Measurements from ENCODE around the gene TANGO6.

GRCh38 chr16:69126221-69126620 is 282.9 kb downstream of the TANGO6 start:
- no peak for TF ChIP-seq CTCF (IDR thresholded peaks at IDR 0.05)
- TF ChIP-seq EZH2phosphoT487 (IDR thresholded peaks at IDR 0.05), result no peak
- TF ChIP-seq EZH2 (IDR thresholded peaks at IDR 0.05), result no peak
